Lower leg skin (tissue), 3 donors: ENCODE measurements around the gene NECAB2.

ENCODE experiments used
- POLR2A ChIP-seq, 2 donors: fragments of 450-650 bp; IDR thresholded peaks; one replicate each; pipeline ENCODE4 v1.6.1; 2016 to 2017; ENCODE audit warnings: antibody characterized with exemption in 2 of 2, mild to moderate bottlenecking in 1 of 2, moderate library complexity in 1 of 2
- TF ChIP-seq, protein P1 (sequence below), 3 donors: fragments of 450-650 bp; IDR thresholded peaks; one replicate each; pipeline ENCODE4 v1.5.1; 2016; ENCODE audit warnings: antibody characterized with exemption in 3 of 3, mild to moderate bottlenecking in 3 of 3, moderate library complexity in 2 of 3

- TF ChIP-seq POLR2A (IDR thresholded peaks at IDR 0.05) = no peak
- TF ChIP-seq, protein P1, sequence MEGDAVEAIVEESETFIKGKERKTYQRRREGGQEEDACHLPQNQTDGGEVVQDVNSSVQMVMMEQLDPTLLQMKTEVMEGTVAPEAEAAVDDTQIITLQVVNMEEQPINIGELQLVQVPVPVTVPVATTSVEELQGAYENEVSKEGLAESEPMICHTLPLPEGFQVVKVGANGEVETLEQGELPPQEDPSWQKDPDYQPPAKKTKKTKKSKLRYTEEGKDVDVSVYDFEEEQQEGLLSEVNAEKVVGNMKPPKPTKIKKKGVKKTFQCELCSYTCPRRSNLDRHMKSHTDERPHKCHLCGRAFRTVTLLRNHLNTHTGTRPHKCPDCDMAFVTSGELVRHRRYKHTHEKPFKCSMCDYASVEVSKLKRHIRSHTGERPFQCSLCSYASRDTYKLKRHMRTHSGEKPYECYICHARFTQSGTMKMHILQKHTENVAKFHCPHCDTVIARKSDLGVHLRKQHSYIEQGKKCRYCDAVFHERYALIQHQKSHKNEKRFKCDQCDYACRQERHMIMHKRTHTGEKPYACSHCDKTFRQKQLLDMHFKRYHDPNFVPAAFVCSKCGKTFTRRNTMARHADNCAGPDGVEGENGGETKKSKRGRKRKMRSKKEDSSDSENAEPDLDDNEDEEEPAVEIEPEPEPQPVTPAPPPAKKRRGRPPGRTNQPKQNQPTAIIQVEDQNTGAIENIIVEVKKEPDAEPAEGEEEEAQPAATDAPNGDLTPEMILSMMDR (IDR thresholded peaks at IDR 0.05) = no peak
Measured at GRCh38 chr16:84045818-84046470, 77.9 kb downstream of the NECAB2 start.
